Subcutaneous abdominal adipose tissue (tissue), 5 donors: ENCODE data around the gene APEH.

Experiments
- H3K27ac ChIP-seq: one replicate; pipeline ENCODE4 v1.7.0; 2013; ENCODE audit warnings: low read depth, mild to moderate bottlenecking, inconsistent platforms, low read length, moderate library complexity
- H3K27me3 ChIP-seq, 5 donors: one replicate each; pipeline ENCODE4 v1.7.0; 2013; ENCODE audit warnings: low read length in 5 of 5, inconsistent platforms in 1 of 5; ENCODE audit not compliant: control insufficient read depth in 5 of 5, insufficient read depth in 4 of 5
- H3K36me3 ChIP-seq, 5 donors: one replicate each; pipeline ENCODE4 v1.7.0; 2013; ENCODE audit warnings: low read length in 5 of 5; ENCODE audit not compliant: control insufficient read depth in 5 of 5, insufficient read depth in 5 of 5
- H3K4me1 ChIP-seq, 5 donors: one replicate each; pipeline ENCODE4 v1.7.0; 2013; ENCODE audit warnings: low read length in 5 of 5, mild to moderate bottlenecking in 3 of 5, moderate library complexity in 1 of 5; ENCODE audit not compliant: control insufficient read depth in 5 of 5, insufficient read depth in 5 of 5
- H3K4me3 ChIP-seq, 5 donors: one replicate each; pipeline ENCODE4 v1.7.0; 2013; ENCODE audit warnings: low read length in 5 of 5, low read depth in 1 of 5
- H3K9ac ChIP-seq, 5 donors: one replicate each; pipeline ENCODE4 v1.7.0; 2013; ENCODE audit warnings: low read length in 5 of 5, mild to moderate bottlenecking in 4 of 5, moderate library complexity in 3 of 5
- H3K9me3 ChIP-seq, 5 donors: one replicate each; pipeline ENCODE4 v1.7.0; 2013; ENCODE audit warnings: low read length in 5 of 5; ENCODE audit not compliant: control insufficient read depth in 5 of 5
- donor health status: healthy.
- donor health status: healthy.
- donor health status: healthy.
- donor health status: healthy.
- donor health status: healthy.

APEH gene

GRCh38 chr3:49636883-49637609 lies 37.1 kb upstream of the APEH start:
- H3K36me3 ChIP-seq, result no peaks in the 10 kb centered on the region
- no peak overlapping the region for H3K9ac ChIP-seq
- H3K27ac ChIP-seq, result no peak overlapping the region
- peaks cover 0 to 4% (median 0%) of the 10 kb centered on the region in 5 donors for H3K4me1 ChIP-seq
- H3K4me3 ChIP-seq, result no peak overlapping the region
- no peaks in the 10 kb centered on the region for H3K9me3 ChIP-seq
- no peaks in the 10 kb centered on the region for H3K27me3 ChIP-seq

GRCh38 chr3:49638445-49638844 lies 35.7 kb upstream of the APEH start:
- peaks cover 0 to 4% (median 0%) of the 10 kb centered on the region in 5 donors for H3K4me1 ChIP-seq
- no peaks in the 10 kb centered on the region for H3K36me3 ChIP-seq
- H3K9me3 ChIP-seq, result no peaks in the 10 kb centered on the region
- H3K27me3 ChIP-seq, result no peaks in the 10 kb centered on the region
- H3K27ac ChIP-seq, result no peak overlapping the region
- no peak overlapping the region for H3K4me3 ChIP-seq
- no peak overlapping the region for H3K9ac ChIP-seq

GRCh38 chr3:49639551-49639950 lies 34.6 kb upstream of the APEH start:
- H3K4me1 ChIP-seq, result peaks cover 0 to 4% (median 0%) of the 10 kb centered on the region in 5 donors
- H3K9me3 ChIP-seq, result no peaks in the 10 kb centered on the region
- H3K4me3 ChIP-seq, result no peak overlapping the region

GRCh38 chr3:49641292-49641691 lies 32.9 kb upstream of the APEH start:
- Histone ChIP-seq H3K9me3 (no peaks in the 10 kb centered on the region), H3K9ac (no peak overlapping the region), H3K4me3 (no peak overlapping the region), H3K27ac (no peak overlapping the region), H3K4me1 (peaks cover 0 to 5% (median 2%) of the 10 kb centered on the region in 5 donors), H3K36me3 (no peaks in the 10 kb centered on the region), H3K27me3 (no peaks in the 10 kb centered on the region)

More at GRCh38 chr3:49639551-49639950, 34.6 kb upstream of the APEH start:
- Histone ChIP-seq H3K27ac (no peak overlapping the region), H3K27me3 (no peaks in the 10 kb centered on the region), H3K36me3 (no peaks in the 10 kb centered on the region), H3K9ac (no peak overlapping the region)

- no peaks in the 10 kb centered on the region for H3K36me3 ChIP-seq
- H3K4me3 ChIP-seq, result no peak overlapping the region
- peaks cover 0 to 5% (median 2%) of the 10 kb centered on the region in 5 donors for H3K4me1 ChIP-seq
- no peaks in the 10 kb centered on the region for H3K27me3 ChIP-seq
- H3K27ac ChIP-seq, result no peak overlapping the region
- no peaks in the 10 kb centered on the region for H3K9me3 ChIP-seq
- H3K9ac ChIP-seq, result no peak overlapping the region
Measured at GRCh38 chr3:49641921-49642707, 32.0 kb upstream of the APEH start.

- Histone ChIP-seq H3K4me3 (no peak overlapping the region), H3K27ac (no peak overlapping the region), H3K4me1 (peaks cover 2 to 10% (median 5%) of the 10 kb centered on the region in 5 donors), H3K36me3 (no peaks in the 10 kb centered on the region), H3K27me3 (no peaks in the 10 kb centered on the region), H3K9ac (no peak overlapping the region), H3K9me3 (no peaks in the 10 kb centered on the region)
Measured at GRCh38 chr3:49642708-49643145, 31.4 kb upstream of the APEH start.

GRCh38 chr3:49644684-49645083 lies 29.5 kb upstream of the APEH start:
- Histone ChIP-seq H3K36me3 (no peaks in the 10 kb centered on the region), H3K9ac (no peak overlapping the region), H3K4me1 (peaks cover 6 to 20% (median 13%) of the 10 kb centered on the region in 5 donors), H3K27me3 (no peaks in the 10 kb centered on the region), H3K9me3 (no peaks in the 10 kb centered on the region), H3K4me3 (no peak overlapping the region), H3K27ac (no peak overlapping the region)

- H3K4me1 ChIP-seq, result peaks cover 6 to 20% (median 13%) of the 10 kb centered on the region in 5 donors
- H3K36me3 ChIP-seq, result no peaks in the 10 kb centered on the region
- no peak overlapping the region for H3K27ac ChIP-seq
- H3K9ac ChIP-seq, result no peak overlapping the region
- no peaks in the 10 kb centered on the region for H3K27me3 ChIP-seq
- no peaks in the 10 kb centered on the region for H3K9me3 ChIP-seq
- no peak overlapping the region for H3K4me3 ChIP-seq
Measured at GRCh38 chr3:49646236-49646635, 27.9 kb upstream of the APEH start.

- Histone ChIP-seq H3K4me1 (peaks cover 6 to 20% (median 13%) of the 10 kb centered on the region in 5 donors), H3K27me3 (no peaks in the 10 kb centered on the region), H3K36me3 (no peaks in the 10 kb centered on the region), H3K9ac (no peak overlapping the region), H3K4me3 (peak overlapping the region in 1 of 5 donors; percentile 17), H3K27ac (no peak overlapping the region), H3K9me3 (no peaks in the 10 kb centered on the region)
Measured at GRCh38 chr3:49647741-49648140, 26.4 kb upstream of the APEH start.

GRCh38 chr3:49648354-49649019 lies 25.7 kb upstream of the APEH start:
- Histone ChIP-seq H3K4me1 (peaks cover 6 to 20% (median 13%) of the 10 kb centered on the region in 5 donors), H3K36me3 (no peaks in the 10 kb centered on the region), H3K9ac (no peak overlapping the region), H3K27ac (no peak overlapping the region), H3K27me3 (no peaks in the 10 kb centered on the region), H3K9me3 (no peaks in the 10 kb centered on the region), H3K4me3 (peak overlapping the region in 1 of 5 donors; percentile 17)
